B cell (primary cell): ENCODE data around the gene PCDH8. TPM values are rescaled to one million over a fixed set of nuclear protein-coding genes. Genes with fewer than 3 reads are reported as not detected.

Experiments
- ATAC-seq: fragments of 200-7000 bp; cut with Tn5 transposase; one replicate; pipeline ENCODE4 v1.10.0; 2021; ENCODE audit warnings: low read depth, mild to moderate bottlenecking, moderate number of reproducible peaks, moderate library complexity
- CTCF ChIA-PET: fragments of 350-600 bp; sonication (Branson Sonifier 250); formaldehyde crosslinking; loops from one replicate; lab custom pipeline; 2021; ENCODE audit warnings: antibody characterized with exemption, inconsistent platforms; lab: Charles Lee
- POLR2A ChIA-PET: fragments of 350-600 bp; sonication (Branson Sonifier 250); formaldehyde crosslinking; loops from one replicate; lab custom pipeline; 2021; ENCODE audit warnings: antibody characterized with exemption; lab: Charles Lee
- DNase-seq: peaks from one replicate; pipeline ENCODE4 v3.0.0; 2013
- H2AFZ ChIP-seq: 2 replicates; pipeline ENCODE4 v1.6.1; 2012; ENCODE audit warnings: mild to moderate bottlenecking, low read depth, low read length; ENCODE audit not compliant: insufficient read depth, poor library complexity, severe bottlenecking
- H3K27ac ChIP-seq, 2 donors: 1 replicate in 1 of 2; 2 replicates in 1 of 2; pipeline ENCODE4 v1.5.1; 2012 to 2013; ENCODE audit warnings: low read length in 2 of 2, mild to moderate bottlenecking in 2 of 2, moderate library complexity in 1 of 2
- H3K27me3 ChIP-seq, 4 experiments: fragments of 200-600 bp in 1 of 4; sonication (generic) in 1 of 4; replicated peaks in 1 of 4; 1 replicate in 2 of 4; 2 replicates in 2 of 4; pipeline versions ENCODE4 v1.6.1 to v1.7.0; 2013 to 2016; ENCODE audit warnings: low read length in 3 of 4, mild to moderate bottlenecking in 2 of 4, mixed read lengths in 1 of 4, moderate library complexity in 1 of 4; ENCODE audit not compliant: insufficient read depth in 4 of 4, control insufficient read depth in 3 of 4; ENCODE audit errors: control extremely low read depth in 1 of 4
- H3K36me3 ChIP-seq, 2 experiments: replicated peaks in 1 of 2; 1 replicate in 1 of 2; 2 replicates in 1 of 2; pipeline versions ENCODE4 v1.6.1 to v1.7.1; 2013; ENCODE audit warnings: low read length in 1 of 2; ENCODE audit not compliant: insufficient read depth in 2 of 2, control insufficient read depth in 1 of 2; ENCODE audit errors: control extremely low read depth in 1 of 2, extremely low read depth in 1 of 2
- H3K4me1 ChIP-seq, 2 donors: fragments of 200-600 bp in 1 of 2; sonication (generic) in 1 of 2; 1 replicate in 1 of 2; 2 replicates in 1 of 2; pipeline versions ENCODE4 v1.5.1 to v1.6.1; 2013 to 2017; ENCODE audit warnings: low read length in 2 of 2; ENCODE audit not compliant: control insufficient read depth in 2 of 2, insufficient read depth in 2 of 2
- H3K4me2 ChIP-seq: replicated peaks from 2 replicates; pipeline ENCODE3; 2012; ENCODE audit warnings: mild to moderate bottlenecking, low read depth, low read length; ENCODE audit not compliant: poor library complexity, severe bottlenecking
- H3K4me3 ChIP-seq, 5 experiments: fragments of 200-600 bp in 1 of 5; sonication (generic) in 1 of 5; 1 replicate in 3 of 5; 2 replicates in 2 of 5; pipeline versions ENCODE4 v1.5.1 to v1.7.0; 2011 to 2016; ENCODE audit warnings: low read length in 4 of 5, mild to moderate bottlenecking in 4 of 5, low read depth in 2 of 5, control low read depth in 1 of 5, moderate library complexity in 1 of 5; ENCODE audit not compliant: insufficient read depth in 1 of 5; ENCODE audit errors: control extremely low read depth in 1 of 5, extremely low read depth in 1 of 5
- H3K79me2 ChIP-seq: fragments of 200-600 bp; sonication (generic); one replicate; pipeline ENCODE4 v1.6.0; 2016; ENCODE audit warnings: low read length; ENCODE audit not compliant: control insufficient read depth, insufficient read depth
- H3K9ac ChIP-seq: fragments of 200-600 bp; sonication (generic); 2 replicates; pipeline ENCODE4 v1.6.1; 2017; ENCODE audit warnings: mild to moderate bottlenecking, low read length, moderate library complexity
- H3K9me3 ChIP-seq, 3 donors: one replicate each; pipeline versions ENCODE4 v1.6.1 to v1.7.1; 2013; ENCODE audit warnings: low read length in 2 of 3; ENCODE audit not compliant: control insufficient read depth in 2 of 3, insufficient read depth in 1 of 3; ENCODE audit errors: control extremely low read depth in 1 of 3
- H4K20me1 ChIP-seq: 2 replicates; pipeline ENCODE4 v1.6.0; 2012; ENCODE audit warnings: mild to moderate bottlenecking, low read length; ENCODE audit not compliant: insufficient read depth, control insufficient read depth, poor library complexity, severe bottlenecking
- H3K27ac Mint-ChIP-seq: one replicate; pipeline ENCODE4 v1.8.0; 2021; ENCODE audit warnings: mixed read lengths
- H3K27me3 Mint-ChIP-seq: one replicate; pipeline ENCODE4 v1.8.0; 2021; ENCODE audit warnings: mixed read lengths
- H3K4me1 Mint-ChIP-seq: one replicate; pipeline ENCODE4 v1.8.0; 2021; ENCODE audit warnings: mixed read lengths
- H3K4me3 Mint-ChIP-seq: one replicate; pipeline ENCODE4 v1.8.0; 2021; ENCODE audit warnings: mixed read lengths
- H3K9me3 Mint-ChIP-seq: one replicate; pipeline ENCODE4 v1.8.0; 2022; ENCODE audit warnings: mixed read lengths; ENCODE audit not compliant: insufficient read depth
- CTCF ChIP-seq: fragments of 200-600 bp; IDR thresholded peaks from one replicate; pipeline ENCODE4 v1.8.0; 2022; ENCODE audit warnings: antibody characterized with exemption, mild to moderate bottlenecking
- EZH2 ChIP-seq: IDR thresholded peaks from 2 replicates; pipeline ENCODE4 v1.6.1; 2012; ENCODE audit warnings: borderline replicate concordance, low read depth, mild to moderate bottlenecking, moderate library complexity, low read length; ENCODE audit not compliant: insufficient read depth, poor library complexity, severe bottlenecking
- WGBS: methylation state at CpG from one replicate; pipeline ENCODE4 v1.1.5; 2013; ENCODE audit warnings: missing lambda C conversion rate; ENCODE audit not compliant: insufficient coverage; 5-methylcytosine and 5-hydroxymethylcytosine counted together
- intact Hi-C: fragments of 100-400 bp; cut with micrococcal nuclease; formaldehyde crosslinking; loops from one replicate; pipeline ENCODE4 v1.10.0; 2022
- polyA plus RNA-seq: library from polyadenylated mRNA; depleted of rRNA; stranded (reverse); fragments of >200 nt; gene quantifications from 2 replicates; pipeline ENCODE4 v1.2.3, GENCODE V29; 2012
- total RNA-seq, 2 donors: library from RNA; stranded (reverse); fragments of 120-200 nt in 1 of 2; gene quantifications; 1 replicate in 1 of 2; 2 replicates in 1 of 2; pipeline versions ENCODE4 v1.2.3 to v1.2.4, GENCODE V29; 2013 to 2022

The PCDH8 gene
- total and polyA plus RNA-seq, 2 donors (not counting 1 experiment from before 2014, with no cell fraction given), result not detected

GRCh38 chr13:52837850-52838249 lies 10.6 kb downstream of the PCDH8 start:
- no peak overlapping the region for H3K27ac Mint-ChIP-seq
- no peaks in the 10 kb centered on the region for H3K36me3 ChIP-seq
- H3K9me3 ChIP-seq, result no peaks in the 10 kb centered on the region
- H3K79me2 ChIP-seq, result no peaks in the 10 kb centered on the region
- TF ChIP-seq CTCF (no peak), EZH2 (no peak)
- no peak overlapping the region for H3K9ac ChIP-seq
- no peaks in the 10 kb centered on the region for H3K4me1 ChIP-seq
- H4K20me1 ChIP-seq, result no peaks in the 10 kb centered on the region
- intact Hi-C loops, result no loop called here
- WGBS, result no CpG with 5 or more reads among the region's 2 CpGs
- no peaks in the 10 kb centered on the region for H3K4me1 Mint-ChIP-seq
- peaks cover 0 to 20% (median 3%) of the 10 kb centered on the region in 4 experiments for H3K27me3 ChIP-seq
- H3K27ac ChIP-seq, result no peak overlapping the region
- no peak overlapping the region for H3K4me2 ChIP-seq
- no peak overlapping the region for H3K4me3 ChIP-seq
- ATAC-seq (no peak), DNase-seq (no peak)
- H3K4me3 Mint-ChIP-seq, result no peak overlapping the region
- H3K27me3 Mint-ChIP-seq, result peaks cover 39% of the 10 kb centered on the region
- ChIA-PET CTCF (no interaction called here), POLR2A (no interaction called here)
- H2AFZ ChIP-seq, result no peak overlapping the region
- no peaks in the 10 kb centered on the region for H3K9me3 Mint-ChIP-seq

- Histone ChIP-seq H3K4me3 (no peak overlapping the region), H3K36me3 (no peaks in the 10 kb centered on the region), H3K9me3 (no peaks in the 10 kb centered on the region), H3K79me2 (no peaks in the 10 kb centered on the region), H2AFZ (no peak overlapping the region), H3K27me3 (peaks cover 0 to 16% (median under 1%) of the 10 kb centered on the region in 4 experiments), H3K4me2 (no peak overlapping the region), H3K9ac (no peak overlapping the region), H3K4me1 (no peaks in the 10 kb centered on the region), H4K20me1 (no peaks in the 10 kb centered on the region), H3K27ac (no peak overlapping the region)
- TF ChIP-seq CTCF (no peak), EZH2 (no peak)
- POLR2A ChIA-PET, result no interaction called here
- no peak for DNase-seq
- ATAC-seq, result no peak
- intact Hi-C loops, result no loop called here
- H3K4me3 Mint-ChIP-seq, result no peak overlapping the region
- H3K27ac Mint-ChIP-seq, result no peak overlapping the region
- CTCF ChIA-PET, result interaction anchor here (0.6 kb wide), 1 partner anchor 28 kb away, joined by 3 read pairs; no protein-coding TSS in a partner anchor
- no peaks in the 10 kb centered on the region for H3K9me3 Mint-ChIP-seq
- H3K4me1 Mint-ChIP-seq, result no peaks in the 10 kb centered on the region
- peaks cover 31% of the 10 kb centered on the region for H3K27me3 Mint-ChIP-seq
- WGBS, result 96% methylated on average over 2 of the region's 2 CpGs
Observed at GRCh38 chr13:52835071-52835839, 13.2 kb downstream of the PCDH8 start.
